Hematopoietic multipotent progenitor cell treated with erythropoietin and hydrocortisone succinate and interleukin-3 and kit ligand, for 4 days (in vitro differentiated cells): ENCODE data around the gene SLC1A4.
A peak's percentile ranks its signal among the peaks of the same experiment; 100 is the strongest.
"Not testable (repeated sequence)": the region's sequence is repeated elsewhere in the genome, so short reads cannot be mapped to it uniquely, and the experiment has no call there.

ENCODE experiments used
- DNase-seq: peaks from one replicate; pipeline ENCODE4 v3.0.0-alpha.2; 2015

The SLC1A4 gene

DNA sequence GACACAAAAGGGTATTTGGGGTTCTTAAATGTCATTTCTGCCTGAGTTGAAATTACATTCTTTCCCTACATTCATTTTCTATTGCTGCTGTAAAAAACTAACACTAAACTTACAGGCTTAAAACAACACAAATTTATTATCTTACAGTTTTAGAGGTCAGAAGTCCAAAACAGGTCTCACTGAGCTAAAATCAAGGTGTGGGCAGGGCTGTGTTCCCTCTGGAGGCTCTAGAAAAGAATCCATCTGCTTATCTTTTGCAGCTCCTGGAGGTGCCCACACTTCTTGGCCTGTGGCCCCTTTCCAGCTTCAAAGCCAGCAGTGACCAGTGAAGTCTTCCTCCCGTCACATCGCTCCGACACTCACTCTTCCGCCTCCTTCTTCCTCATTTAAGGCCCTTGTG, 23.2 kb upstream of the SLC1A4 start:
- no peak for DNase-seq

DNA sequence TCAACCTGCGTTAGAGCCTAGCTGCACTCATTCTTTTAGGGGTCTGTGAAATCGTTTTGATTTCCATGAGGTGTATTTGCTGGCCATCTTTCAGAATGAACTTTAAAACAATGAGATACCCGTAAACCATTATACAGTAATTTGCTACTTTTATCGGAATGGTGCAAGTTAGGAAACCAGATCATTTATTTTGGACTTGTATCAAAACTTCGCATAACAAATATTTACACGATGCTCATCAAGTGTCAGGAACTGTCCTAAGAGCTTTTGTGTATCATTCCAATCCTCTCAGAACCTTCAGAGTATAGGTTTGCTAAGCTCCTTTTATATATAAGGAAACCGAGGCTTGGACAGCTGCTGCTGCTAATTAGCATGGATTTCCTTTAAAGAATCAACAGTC, 22.4 kb upstream of the SLC1A4 start:
- no peak for DNase-seq

DNA sequence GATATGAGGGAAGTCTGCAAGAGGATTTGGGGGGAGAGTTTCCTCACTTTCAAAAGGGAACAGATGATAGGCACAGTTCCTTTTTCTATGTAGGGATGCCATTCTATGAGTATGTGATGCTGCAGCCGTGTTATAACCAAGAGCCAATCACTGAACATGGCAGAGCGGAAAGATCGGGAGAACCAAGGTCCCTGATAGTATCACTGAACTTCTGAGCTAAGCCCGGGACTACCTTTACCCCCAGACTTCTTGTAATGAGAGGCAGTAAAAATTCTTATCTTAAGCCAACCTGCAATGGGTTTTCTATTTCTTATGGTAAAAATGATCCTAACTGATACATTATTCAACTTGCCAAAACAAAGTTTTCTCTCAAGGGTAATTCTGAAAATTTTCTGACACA, 21.6 kb upstream of the SLC1A4 start:
- no peak for DNase-seq

GRCh38 chr2:64969086-64969485, 20.1 kb upstream of the SLC1A4 start:
- DNase-seq = not testable (repeated sequence)

DNA sequence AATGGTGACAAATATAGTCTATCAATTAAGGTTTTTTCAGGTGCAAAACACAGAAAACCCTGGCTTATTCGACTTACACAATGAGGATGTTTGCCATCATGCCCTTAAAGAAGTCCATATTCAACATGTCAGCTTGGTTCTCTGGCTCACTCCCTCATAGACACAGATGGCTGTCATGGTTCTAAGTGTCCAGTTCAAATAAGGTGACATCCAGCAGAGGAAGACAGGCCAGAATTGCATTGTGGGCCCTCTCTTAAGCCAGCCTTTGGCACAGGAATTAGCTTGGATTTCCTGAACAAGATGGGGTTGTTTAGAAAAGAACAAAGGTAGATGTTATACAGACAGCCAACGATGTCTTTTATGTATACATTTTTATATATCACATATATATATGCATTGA, 18.7 kb upstream of the SLC1A4 start:
- no peak for DNase-seq

GRCh38 chr2:64972426-64972825, 16.8 kb upstream of the SLC1A4 start:
- DNase-seq = no peak

GRCh38 chr2:64972876-64973275, 16.3 kb upstream of the SLC1A4 start:
- no peak for DNase-seq

DNA sequence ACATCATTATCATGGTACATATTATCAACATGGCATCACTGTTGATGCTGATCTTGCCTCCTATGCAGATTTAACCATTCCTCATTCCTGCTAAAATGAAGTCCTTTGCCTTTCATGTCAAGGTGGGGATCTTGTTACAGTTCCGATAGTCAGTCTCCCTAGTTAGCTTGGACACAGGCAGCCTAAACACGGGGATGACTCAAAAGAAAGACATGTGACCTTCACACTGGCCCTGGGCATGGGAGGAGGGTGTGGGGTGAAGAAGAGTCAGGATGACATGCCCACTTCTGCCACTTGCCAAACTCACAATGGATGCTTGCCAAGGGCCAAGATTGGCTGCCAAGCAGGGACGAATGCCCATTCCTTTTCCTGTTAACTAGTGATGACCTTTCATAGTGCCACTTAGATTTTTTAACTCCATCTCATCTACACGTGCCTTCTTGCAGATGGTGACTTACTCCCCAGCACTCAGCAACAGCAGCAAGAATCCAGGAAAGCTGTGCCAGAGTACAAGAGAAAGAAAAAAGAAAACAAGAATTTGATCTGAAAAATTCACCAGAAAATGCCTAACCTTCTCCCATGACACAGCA, 13.9 kb upstream of the SLC1A4 start:
- DNase-seq = no peak

GRCh38 chr2:64976276-64976675, 12.9 kb upstream of the SLC1A4 start:
- no peak for DNase-seq

DNA sequence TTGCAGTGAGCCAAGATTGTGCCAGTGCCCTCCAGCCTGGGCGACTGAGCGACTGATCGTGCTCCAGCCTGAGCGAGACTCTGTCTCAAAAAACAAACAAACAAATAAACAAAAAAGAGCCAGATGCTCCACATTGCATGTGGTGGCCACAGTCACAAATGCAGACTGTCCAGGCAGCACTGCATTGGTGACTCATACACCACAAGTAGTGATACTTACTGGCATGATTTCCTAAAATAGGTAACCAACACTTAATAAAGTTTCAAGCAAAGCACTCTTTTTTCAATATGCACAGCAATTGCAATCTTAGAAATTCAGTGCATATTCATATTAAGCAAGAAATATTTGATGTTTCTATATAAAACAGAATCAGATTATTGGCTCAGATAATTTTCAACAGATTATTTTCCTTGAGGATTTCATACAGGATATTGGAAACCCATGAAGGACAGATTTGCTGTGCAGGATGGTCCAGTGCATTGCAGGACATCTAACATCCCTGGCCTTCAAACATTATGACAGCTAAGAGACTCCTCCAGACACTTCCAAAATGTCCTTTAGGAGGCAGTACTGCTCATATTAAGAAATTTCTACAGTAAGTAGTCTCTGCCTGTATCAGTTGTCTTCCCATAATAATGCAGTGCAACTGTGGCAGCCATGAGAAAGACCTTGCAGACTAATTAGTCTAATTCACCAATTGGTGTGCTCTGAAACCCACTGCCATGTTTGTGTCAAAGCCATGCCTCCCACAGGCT, 10.5 kb upstream of the SLC1A4 start:
- peak; percentile 48 for DNase-seq

DNA sequence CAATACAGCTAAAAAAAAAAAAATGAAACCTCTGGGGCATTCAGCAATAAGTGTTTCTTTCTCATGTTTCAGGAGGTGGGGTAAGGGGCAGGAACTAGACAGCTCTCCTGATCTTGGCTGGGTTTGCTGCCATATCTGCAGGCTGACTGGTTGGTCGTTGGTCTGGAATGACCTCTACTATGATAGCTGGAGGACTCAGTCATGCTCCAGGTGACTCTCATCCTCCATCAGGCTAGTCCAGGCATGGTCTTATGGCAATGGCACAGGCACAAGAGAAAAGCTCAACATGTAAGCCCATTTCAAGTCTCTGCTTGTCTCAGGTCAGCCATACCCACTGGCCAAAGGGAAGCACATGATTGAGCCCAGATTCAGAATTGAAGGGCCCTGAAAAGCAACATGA, 9.5 kb upstream of the SLC1A4 start:
- DNase-seq = no peak

DNA sequence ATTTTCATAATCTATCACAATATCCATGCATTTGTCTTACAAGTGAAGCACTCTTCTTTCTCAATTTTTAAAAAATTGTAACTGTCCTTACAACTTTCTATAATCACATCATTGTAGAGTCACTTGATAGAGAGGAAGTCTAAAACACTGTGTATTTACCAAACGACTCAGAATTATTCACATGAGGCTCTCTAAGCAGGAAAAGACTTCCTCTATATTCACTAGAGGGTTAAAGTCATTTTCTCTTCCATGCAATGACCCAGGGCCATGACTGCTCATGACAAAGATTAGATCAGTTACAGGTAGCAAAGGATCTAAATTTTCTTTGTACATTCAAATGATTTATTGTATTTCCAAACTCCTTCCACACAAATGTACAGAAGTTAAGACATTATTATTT, 9.0 kb upstream of the SLC1A4 start:
- DNase-seq = no peak

DNA sequence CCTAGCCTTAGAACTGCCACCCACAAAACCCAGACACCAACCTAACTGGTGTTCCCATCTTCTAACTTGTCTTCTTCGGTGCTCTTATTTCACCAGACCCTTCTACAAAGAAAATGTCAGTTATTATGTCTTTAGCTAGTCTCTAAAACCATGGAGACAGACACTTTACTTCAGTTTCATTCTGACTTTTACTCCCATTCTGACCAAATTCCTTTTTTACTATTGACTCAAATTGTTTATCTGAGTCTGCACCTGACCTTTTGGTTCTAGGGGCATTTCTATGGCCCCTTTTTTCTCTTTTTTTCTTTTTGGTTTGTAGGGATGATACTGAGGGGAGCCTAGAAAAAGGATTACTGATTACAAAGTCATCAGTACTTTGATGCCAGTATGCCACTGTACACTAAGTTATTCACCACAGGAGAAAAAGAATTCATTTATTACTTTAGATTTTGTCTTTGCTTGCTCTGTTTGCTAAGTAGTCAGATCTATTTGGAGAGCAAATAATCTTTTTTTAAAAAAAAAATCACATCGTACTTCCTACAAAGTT, 6.8 kb upstream of the SLC1A4 start:
- DNase-seq = no peak

- DNase-seq = no peak
Measured at GRCh38 chr2:64982932-64983331, 6.3 kb upstream of the SLC1A4 start.

GRCh38 chr2:64985447-64985846, 3.8 kb upstream of the SLC1A4 start:
- no peak for DNase-seq

- DNase-seq = peak; percentile 52
Measured at GRCh38 chr2:64987001-64987955, 1.9 kb upstream of the SLC1A4 start.

- peak; percentile 94 for DNase-seq
Measured at GRCh38 chr2:64987956-64988419, 1.2 kb upstream of the SLC1A4 start.

GRCh38 chr2:64988420-64989125, 626 bp upstream of the SLC1A4 start:
- no peak for DNase-seq

DNA sequence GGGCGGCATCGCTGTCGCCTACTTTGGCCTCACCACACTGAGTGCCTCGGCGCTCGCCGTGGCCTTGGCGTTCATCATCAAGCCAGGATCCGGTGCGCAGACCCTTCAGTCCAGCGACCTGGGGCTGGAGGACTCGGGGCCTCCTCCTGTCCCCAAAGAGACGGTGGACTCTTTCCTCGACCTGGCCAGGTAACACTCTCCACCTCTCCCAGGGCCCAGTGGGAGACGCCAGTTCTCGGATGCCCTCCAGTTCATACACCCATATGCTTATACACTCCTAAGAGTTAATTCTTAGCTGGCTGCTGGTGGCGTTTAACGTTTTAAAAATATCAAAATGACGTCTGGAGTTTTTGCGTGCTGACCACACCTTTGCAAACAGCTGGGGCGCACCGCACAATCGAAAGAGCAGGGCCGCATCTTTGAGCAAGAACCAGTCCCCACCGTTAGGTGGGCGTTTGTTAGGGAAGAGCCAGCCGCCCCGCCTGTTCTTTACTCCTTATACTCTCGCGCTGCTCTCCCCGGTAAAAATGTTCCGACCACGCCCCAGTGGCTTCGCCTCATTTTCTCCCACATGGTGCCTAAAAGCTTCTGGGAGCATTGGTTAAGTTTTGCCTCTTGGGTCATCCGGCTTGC, 899 bp downstream of the SLC1A4 start:
- peak; percentile 35 for DNase-seq

- no peak for DNase-seq
Measured at GRCh38 chr2:64990876-64991275, 1.7 kb downstream of the SLC1A4 start.

DNA sequence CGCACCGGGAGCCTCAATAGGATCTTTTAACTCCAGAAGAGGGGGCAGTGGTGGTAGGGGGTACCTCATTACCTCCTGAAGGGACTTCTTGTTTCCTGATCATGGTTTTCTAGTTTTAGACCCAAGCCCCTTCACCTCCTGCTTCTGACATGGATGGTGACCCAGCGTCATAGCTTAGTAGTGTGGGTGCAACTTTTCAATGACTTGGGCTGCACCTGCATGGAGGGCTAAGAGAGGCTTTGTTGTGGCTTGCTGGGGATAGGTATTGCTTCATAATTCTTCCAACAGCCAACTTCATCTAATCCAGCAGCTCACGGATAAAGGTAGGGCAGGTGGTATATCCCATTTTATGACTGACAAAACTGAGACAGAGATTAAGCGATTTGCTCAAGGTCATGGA, 3.0 kb downstream of the SLC1A4 start:
- no peak for DNase-seq

DNA sequence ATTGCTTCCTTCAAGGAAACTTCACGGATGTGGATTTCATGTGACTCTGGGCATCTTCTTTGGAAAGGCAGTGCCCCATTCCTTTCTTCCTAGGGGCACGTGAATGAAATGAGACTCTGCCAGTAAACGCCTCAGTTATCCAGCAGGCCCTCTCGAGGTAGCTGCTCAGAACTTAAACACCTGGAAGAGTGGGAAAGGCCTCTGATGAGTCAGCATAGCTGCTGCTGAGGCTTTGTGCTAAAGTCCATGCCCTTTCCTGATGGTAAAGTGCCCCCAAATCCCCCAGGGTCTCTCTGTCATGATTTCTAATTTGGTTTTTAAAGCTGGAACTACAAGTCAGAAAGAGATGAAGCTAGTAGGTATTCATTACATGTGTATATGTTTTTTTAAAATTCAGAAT, 3.8 kb downstream of the SLC1A4 start:
- DNase-seq = no peak
